RWPE2 (cell line): Measurements from ENCODE around the gene MVD.

Experiments
- ATAC-seq: fragments of 200-7000 bp; cut with Tn5 transposase; 3 replicates; pipeline ENCODE4 v1.9.1; 2021; ENCODE audit warnings: low read depth
- DNase-seq: peaks from one replicate; pipeline ENCODE4 v3.0.0-alpha.2; 2020; ENCODE audit warnings: low spot score
- H3K27ac ChIP-seq: fragments of 450-650 bp; 2 replicates; pipeline ENCODE4 v1.5.1; 2017; ENCODE audit warnings: mild to moderate bottlenecking; ENCODE audit not compliant: poor library complexity, severe bottlenecking
- H3K27me3 ChIP-seq: fragments of 250-450 bp; sonication (Bioruptor Pico); 2 replicates; pipeline ENCODE4 v1.5.1; 2021; ENCODE audit warnings: mild to moderate bottlenecking, moderate library complexity; ENCODE audit not compliant: insufficient read depth, poor library complexity, severe bottlenecking
- H3K36me3 ChIP-seq: fragments of 250-450 bp; sonication (Bioruptor Pico); 2 replicates; pipeline ENCODE4 v1.5.1; 2020; ENCODE audit warnings: low read depth, mild to moderate bottlenecking, moderate library complexity
- H3K4me1 ChIP-seq: fragments of 250-450 bp; sonication (Bioruptor Pico); 2 replicates; pipeline ENCODE4 v1.5.1; 2021; ENCODE audit warnings: mild to moderate bottlenecking, moderate library complexity; ENCODE audit not compliant: insufficient read depth, poor library complexity, severe bottlenecking
- H3K4me3 ChIP-seq: fragments of 250-450 bp; sonication (Bioruptor Pico); 2 replicates; pipeline ENCODE4 v1.5.1; 2021; ENCODE audit warnings: mild to moderate bottlenecking, moderate library complexity; ENCODE audit not compliant: severe bottlenecking
- H3K9me3 ChIP-seq: fragments of 250-450 bp; sonication (Bioruptor Pico); 2 replicates; pipeline ENCODE4 v1.5.1; 2021; ENCODE audit warnings: mild to moderate bottlenecking, moderate library complexity; ENCODE audit not compliant: severe bottlenecking
- CTCF ChIP-seq: fragments of 450-650 bp; IDR thresholded peaks from one replicate; pipeline ENCODE4 v1.5.1; 2017; ENCODE audit warnings: mild to moderate bottlenecking, moderate library complexity; ENCODE audit not compliant: poor library complexity, severe bottlenecking

The MVD gene

GRCh38 chr16:88602091-88602490, 60.8 kb downstream of the MVD start:
- no peaks in the 10 kb centered on the region for H3K27me3 ChIP-seq
- H3K4me3 ChIP-seq = no peak overlapping the region
- H3K9me3 ChIP-seq = no peaks in the 10 kb centered on the region
- peaks cover 71% of the 10 kb centered on the region for H3K36me3 ChIP-seq
- no peak for ATAC-seq
- no peak for DNase-seq
- no peaks in the 10 kb centered on the region for H3K4me1 ChIP-seq
- no peak overlapping the region for H3K27ac ChIP-seq
- TF ChIP-seq CTCF = no peak
